SK-N-SH treated with all-trans-retinoic acid at 6 μM for 48 hours (cell line): Measurements from ENCODE around the gene ZC3H10.

ENCODE experiments used
- CSDC2 ChIP-seq: fragments of 250-450 bp; sonication (Bioruptor Pico); IDR thresholded peaks from 2 replicates; pipeline ENCODE4 v1.5.0; 2020; ENCODE audit warnings: mild to moderate bottlenecking, moderate library complexity
- ESRRG ChIP-seq: fragments of 250-450 bp; sonication (Bioruptor Pico); IDR thresholded peaks from 2 replicates; pipeline ENCODE4 v1.6.1; 2021; ENCODE audit warnings: mild to moderate bottlenecking
- ISL1 ChIP-seq: fragments of 250-450 bp; sonication (Bioruptor Pico); IDR thresholded peaks from 2 replicates; pipeline ENCODE4 v2.1.2; 2022; ENCODE audit warnings: mild to moderate bottlenecking, moderate library complexity
- PPARA ChIP-seq: fragments of 250-450 bp; sonication (Bioruptor Pico); IDR thresholded peaks from 2 replicates; pipeline ENCODE4 v1.5.0; 2020; ENCODE audit warnings: mild to moderate bottlenecking, borderline replicate concordance
- ZC3H10 ChIP-seq: fragments of 250-450 bp; sonication (Bioruptor Pico); IDR thresholded peaks from 2 replicates; pipeline ENCODE4 v1.5.1; 2021; ENCODE audit warnings: mild to moderate bottlenecking, moderate library complexity

DNA sequence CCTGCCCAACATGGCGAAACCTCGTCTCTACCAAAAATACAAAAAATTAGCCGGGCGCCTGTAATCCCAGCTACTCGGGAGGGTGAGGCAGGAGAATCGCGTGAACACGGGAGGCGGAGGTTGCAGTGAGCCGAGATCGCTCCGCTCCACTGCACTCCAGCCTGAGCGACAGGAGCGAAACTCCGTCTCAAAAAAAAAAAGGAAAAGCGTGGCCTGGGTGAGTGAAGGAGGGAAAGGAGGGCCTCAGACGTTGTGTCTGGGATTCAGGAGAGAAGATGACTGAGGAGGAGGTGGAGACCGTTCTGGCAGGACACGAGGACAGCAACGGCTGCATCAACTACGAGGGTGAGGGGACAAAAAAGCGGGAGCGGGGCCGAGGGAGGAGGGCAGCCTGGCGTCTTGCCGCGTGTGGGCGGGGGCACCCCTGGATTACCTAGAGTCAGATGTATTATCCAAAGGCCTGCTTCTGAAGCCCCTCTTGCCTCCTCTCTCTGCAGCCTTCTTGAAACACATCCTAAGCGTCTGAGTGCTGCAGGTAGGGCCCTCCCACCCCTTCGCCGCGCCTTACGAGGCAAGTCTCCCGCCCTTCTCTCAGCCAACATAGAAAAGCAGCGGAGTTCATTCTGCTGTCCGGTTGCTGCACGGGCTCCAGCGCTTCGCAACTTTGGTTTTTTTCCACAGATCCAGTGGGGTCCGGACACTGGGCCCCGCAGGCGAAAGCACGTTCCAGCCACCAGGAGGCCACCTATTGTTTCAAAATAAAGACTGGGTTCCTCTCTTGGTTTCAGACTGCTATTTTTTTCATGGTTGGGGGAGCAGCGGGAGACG is 39.3 kb downstream of the ZC3H10 start:
- TF ChIP-seq ZC3H10 (no peak), ESRRG (CRISPR knock-in tag) (no peak), ISL1 (CRISPR knock-in tag) (no peak), PPARA (CRISPR knock-in tag) (no peak), CSDC2 (CRISPR knock-in tag) (no peak)
